ENCODE measurements around the gene NDOR1.

NDOR1 gene

DNA sequence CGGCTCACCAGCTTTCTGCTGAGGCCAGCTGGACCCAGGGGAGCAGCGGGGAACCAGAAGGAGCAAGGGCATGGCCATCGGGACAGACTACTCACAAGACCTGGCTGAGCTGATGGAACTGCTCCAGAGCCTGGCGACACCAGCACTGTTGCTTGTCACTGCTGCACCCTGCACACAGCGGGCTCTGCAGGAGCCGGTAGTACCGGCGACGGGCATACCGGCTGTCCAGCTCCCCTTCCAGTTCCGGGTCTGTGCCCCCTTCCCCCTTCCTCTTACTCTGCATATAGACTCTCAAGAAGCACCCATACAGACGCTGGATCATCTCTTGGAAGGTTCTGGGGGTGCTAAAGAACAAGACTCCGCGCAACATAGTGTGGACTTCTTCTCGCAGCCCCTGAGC is 18.1 kb upstream of the NDOR1 start:
- POLR2A ChIA-PET (ENCODE audit: low non-redundant PET): interaction anchor here (1.8 to 2.5 kb wide), 3 partner anchors 19 to 55 kb away, joined by 5 to 16 read pairs (median 6); partner anchors contain the start of gene RNF224
- CTCF ChIA-PET: interaction anchor here (0.7 to 4.5 kb wide), 4 partner anchors 11 to 60 kb away, joined by 3 to 37 read pairs (median 6); partner anchors contain the start of gene RNF224
- peak overlapping the region; percentile 99 for H3K27ac ChIP-seq
- DNase-seq (ENCODE audit: low spot score): no peak
- TF ChIP-seq, protein P1, sequence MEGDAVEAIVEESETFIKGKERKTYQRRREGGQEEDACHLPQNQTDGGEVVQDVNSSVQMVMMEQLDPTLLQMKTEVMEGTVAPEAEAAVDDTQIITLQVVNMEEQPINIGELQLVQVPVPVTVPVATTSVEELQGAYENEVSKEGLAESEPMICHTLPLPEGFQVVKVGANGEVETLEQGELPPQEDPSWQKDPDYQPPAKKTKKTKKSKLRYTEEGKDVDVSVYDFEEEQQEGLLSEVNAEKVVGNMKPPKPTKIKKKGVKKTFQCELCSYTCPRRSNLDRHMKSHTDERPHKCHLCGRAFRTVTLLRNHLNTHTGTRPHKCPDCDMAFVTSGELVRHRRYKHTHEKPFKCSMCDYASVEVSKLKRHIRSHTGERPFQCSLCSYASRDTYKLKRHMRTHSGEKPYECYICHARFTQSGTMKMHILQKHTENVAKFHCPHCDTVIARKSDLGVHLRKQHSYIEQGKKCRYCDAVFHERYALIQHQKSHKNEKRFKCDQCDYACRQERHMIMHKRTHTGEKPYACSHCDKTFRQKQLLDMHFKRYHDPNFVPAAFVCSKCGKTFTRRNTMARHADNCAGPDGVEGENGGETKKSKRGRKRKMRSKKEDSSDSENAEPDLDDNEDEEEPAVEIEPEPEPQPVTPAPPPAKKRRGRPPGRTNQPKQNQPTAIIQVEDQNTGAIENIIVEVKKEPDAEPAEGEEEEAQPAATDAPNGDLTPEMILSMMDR (conservative IDR thresholded peaks at IDR 0.05; ENCODE audit: low read depth): no peak

DNA sequence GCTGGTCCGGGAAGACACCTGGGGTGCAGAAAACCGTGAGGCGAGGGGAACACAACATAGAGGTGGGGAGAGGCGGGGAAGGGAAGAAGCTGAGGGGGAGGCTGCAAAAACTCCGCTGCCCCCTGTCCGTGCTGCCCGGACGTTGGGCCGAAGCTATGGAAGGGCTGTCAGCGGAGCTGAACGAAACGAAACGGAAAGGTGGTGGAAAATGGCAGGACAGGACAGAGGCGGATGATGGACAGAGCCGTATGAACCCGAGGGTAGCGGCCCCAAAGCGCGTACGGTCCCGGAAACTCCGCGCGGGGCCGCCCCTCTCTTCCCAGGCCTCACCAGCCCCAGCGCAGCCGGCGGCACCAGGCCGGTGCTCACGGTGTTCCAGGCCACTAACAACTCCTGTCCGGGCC is 17.4 kb upstream of the NDOR1 start:
- TF ChIP-seq, protein P1 (conservative IDR thresholded peaks at IDR 0.05; ENCODE audit: low read depth): no peak
- ChIA-PET POLR2A (ENCODE audit: low non-redundant PET) (interaction anchor here (1.1 to 2.5 kb wide), 7 partner anchors 11 to 54 kb away, joined by 4 to 17 read pairs (median 5); partner anchors contain the start of genes CYSRT1 and RNF224), CTCF (interaction anchor here (0.9 to 4.5 kb wide), 5 partner anchors 11 to 60 kb away, joined by 4 to 37 read pairs (median 9); partner anchors contain the start of gene RNF224)
- no peak for DNase-seq (ENCODE audit: low spot score)
- H3K27ac ChIP-seq: peak overlapping the region; percentile 99

DNA sequence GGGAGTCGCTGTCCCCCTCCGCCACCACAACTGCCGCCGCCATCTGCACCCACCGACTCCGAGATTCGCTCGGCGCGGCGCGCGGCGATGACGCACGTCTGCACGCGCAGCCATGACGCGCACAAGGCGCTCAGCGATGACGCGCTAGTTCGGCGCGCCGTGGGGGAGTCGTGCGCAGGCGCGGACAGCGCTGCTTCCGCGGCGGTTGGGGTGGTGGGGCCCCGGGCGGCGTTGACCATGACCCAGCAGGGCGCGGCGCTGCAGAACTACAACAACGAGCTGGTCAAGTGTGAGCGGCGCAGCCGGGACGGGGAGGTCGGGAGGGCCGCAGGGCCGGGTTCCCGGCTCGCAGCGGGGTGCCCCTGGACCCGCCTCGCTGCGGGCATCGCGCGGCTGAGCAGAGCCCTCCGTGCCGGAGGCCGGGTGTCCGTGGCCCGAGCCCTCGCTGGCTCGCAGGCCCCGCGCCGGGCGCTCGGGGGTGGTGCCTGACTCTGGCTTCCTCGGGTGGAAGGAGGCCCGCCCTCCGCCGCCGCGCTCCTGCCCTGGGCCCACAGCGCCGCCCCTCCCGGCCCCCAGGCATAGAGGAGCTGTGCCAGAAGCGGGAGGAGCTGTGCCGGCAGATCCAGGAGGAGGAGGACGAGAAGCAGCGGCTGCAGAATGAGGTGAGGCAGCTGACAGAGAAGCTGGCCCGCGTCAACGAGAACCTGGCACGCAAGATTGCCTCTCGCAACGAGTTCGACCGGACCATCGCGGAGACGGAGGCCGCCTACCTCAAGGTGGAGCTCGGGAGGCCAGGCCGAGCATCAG is 16.8 kb upstream of the NDOR1 start, which contains the start of the genes ANAPC2 and SSNA1:
TSS of gene ANAPC2 (minus strand) at position 71 of the 807 bp plus-strand sequence. CDS start at position 43, 28 bp downstream.
TSS of gene SSNA1 (plus strand) at position 187 of the 807 bp plus-strand sequence. CDS start at position 238, 51 bp downstream.
- POLR2A ChIA-PET (ENCODE audit: low non-redundant PET): interaction anchor here (0.6 to 2.5 kb wide), 17 partner anchors 10 to 121 kb away, joined by 3 to 17 read pairs (median 4); partner anchors contain the start of genes CYSRT1, LRRC26, MAN1B1 and NELFB
- TF ChIP-seq, protein P1 (conservative IDR thresholded peaks at IDR 0.05; ENCODE audit: low read depth): peak; percentile 57
- CTCF ChIA-PET: interaction anchor here (0.6 to 4.5 kb wide), 15 partner anchors 10 to 334 kb away, joined by 3 to 37 read pairs (median 5); partner anchors contain the start of genes CYSRT1 and RNF224
- peak within 1 kb of the TSS; percentile 99 for H3K27ac ChIP-seq
- peak; percentile 98 for DNase-seq (ENCODE audit: low spot score)

DNA sequence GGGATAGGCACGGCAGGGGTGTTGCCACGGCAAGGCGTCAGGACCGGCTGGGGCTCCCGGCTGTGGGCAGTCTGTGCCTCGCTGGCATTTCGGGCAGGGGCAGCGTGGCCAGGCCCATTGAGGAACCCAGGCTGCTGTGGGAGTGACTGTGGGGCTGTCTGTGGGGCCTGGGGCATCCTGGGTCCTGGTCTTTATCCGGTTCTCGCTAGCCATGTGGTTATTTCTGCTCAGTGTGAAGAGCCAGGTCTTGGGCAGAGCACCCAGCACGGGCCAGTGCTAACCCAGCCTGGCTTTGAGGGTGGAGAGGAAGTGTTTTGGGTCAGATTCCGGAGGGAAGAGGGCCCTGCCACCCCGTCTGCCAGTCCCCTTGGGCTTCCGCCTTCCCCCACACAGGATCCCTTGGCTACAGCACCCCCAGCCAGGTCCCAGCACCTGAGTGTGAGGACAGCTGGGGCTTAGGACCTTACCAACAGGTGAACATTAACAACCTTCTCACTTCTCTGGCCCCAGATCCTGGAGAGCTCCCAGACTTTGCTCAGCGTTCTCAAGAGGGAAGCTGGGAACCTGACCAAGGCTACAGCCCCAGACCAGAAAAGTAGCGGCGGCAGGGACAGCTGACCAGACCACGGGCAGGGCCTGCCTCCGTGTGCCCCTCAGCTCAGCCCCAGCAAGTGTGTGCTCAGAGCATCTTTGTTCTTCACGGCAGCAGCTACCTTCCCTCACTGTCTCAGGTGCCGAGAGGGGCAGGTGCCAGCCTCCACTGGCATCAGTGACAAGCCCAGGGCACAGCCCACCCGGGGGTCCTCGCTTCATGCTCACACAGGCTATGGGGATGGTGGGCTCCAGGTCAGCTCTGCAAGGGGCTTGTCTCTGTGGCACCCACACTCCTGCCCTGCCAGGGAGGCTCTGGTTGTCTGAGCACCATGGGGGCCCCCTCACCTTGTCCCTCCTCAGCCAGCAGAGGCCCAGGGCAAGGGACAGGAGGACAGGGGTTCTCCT is 15.9 kb upstream of the NDOR1 start:
- TF ChIP-seq, protein P1 (conservative IDR thresholded peaks at IDR 0.05; ENCODE audit: low read depth): no peak
- POLR2A ChIA-PET (ENCODE audit: low non-redundant PET): interaction anchor here (0.6 to 2.5 kb wide), 16 partner anchors 9 to 122 kb away, joined by 3 to 17 read pairs (median 4); partner anchors contain the start of genes CYSRT1, LRRC26, MAN1B1 and NELFB
- CTCF ChIA-PET: interaction anchor here (0.6 to 4.5 kb wide), 14 partner anchors 9 to 333 kb away, joined by 3 to 37 read pairs (median 4); partner anchors contain the start of genes CYSRT1 and RNF224
- peak overlapping the region; percentile 99 for H3K27ac ChIP-seq
- DNase-seq (ENCODE audit: low spot score): no peak

DNA sequence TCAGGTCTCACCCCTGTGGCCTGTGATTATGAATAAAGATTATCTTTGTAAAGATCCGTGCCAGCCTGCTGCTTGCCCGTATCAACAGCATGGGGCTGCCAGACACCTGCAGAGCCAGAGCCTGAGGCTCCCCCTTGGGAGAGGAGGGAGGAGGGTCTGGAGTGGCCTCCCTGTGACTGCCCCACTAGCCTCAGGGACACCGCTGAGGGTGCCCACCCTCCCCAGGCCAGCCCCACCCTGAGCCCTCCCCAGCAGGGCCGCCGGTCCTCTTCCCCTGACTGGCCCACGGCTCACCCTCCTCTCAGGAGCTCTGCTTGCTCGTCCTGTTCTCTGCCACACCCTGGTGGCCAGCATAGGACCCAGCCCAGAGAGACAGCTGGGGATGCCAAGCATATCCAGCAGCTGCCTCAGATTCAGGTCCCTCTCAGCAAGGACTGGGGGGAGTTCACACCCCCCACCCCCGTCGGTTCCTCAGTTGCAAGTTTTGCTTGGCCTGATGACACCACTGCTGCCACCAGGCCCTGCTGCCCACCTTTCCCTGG is 15.1 kb upstream of the NDOR1 start:
- DNase-seq (ENCODE audit: low spot score): no peak
- ChIA-PET CTCF (interaction anchor here (0.6 to 4.5 kb wide), 10 partner anchors 8 to 251 kb away, joined by 3 to 37 read pairs (median 6); partner anchors contain the start of gene RNF224), POLR2A (ENCODE audit: low non-redundant PET) (no interaction called here)
- H3K27ac ChIP-seq: peak overlapping the region; percentile 99
- TF ChIP-seq, protein P1 (conservative IDR thresholded peaks at IDR 0.05; ENCODE audit: low read depth): no peak
